ENCODE data around the gene NKD2. TPM values are rescaled to one million over a fixed set of nuclear protein-coding genes. Genes with fewer than 3 reads are reported as not detected.
A peak's percentile ranks its signal among the peaks of the same experiment; 100 is the strongest.

The NKD2 gene
- total RNA-seq (1.4 and 2.0 TPM in 2 replicates), polyA plus RNA-seq (9.1 and 10.1 TPM in 2 replicates)

- WGBS (ENCODE audit: low lambda C conversion rate, missing lambda C conversion rate): 8% methylated on average over 29 of the region's 108 CpGs
- H3K4me1 ChIP-seq (ENCODE audit: insufficient read depth): peaks cover 16% of the 10 kb centered on the region
- H3K36me3 ChIP-seq (replicated peaks; ENCODE audit: insufficient read depth, low read depth): no peaks in the 10 kb centered on the region
- no peaks in the 10 kb centered on the region for H3K79me2 ChIP-seq
- H2AFZ ChIP-seq: no peak within 1 kb of the TSS
- H3K9me2 ChIP-seq (replicated peaks; ENCODE audit: insufficient read depth): no peaks in the 10 kb centered on the region
- H3K9me3 ChIP-seq (ENCODE audit: low read depth): no peaks in the 10 kb centered on the region
- DNase-seq (ENCODE audit: low spot score): peak; percentile 81
- H3K4me2 ChIP-seq: peak within 1 kb of the TSS; percentile 96
- TF ChIP-seq EZH2phosphoT487 (IDR thresholded peaks at IDR 0.05; ENCODE audit: low read depth, severe bottlenecking, unreplicated experiment): no peak
- peak; percentile 72 for TF ChIP-seq CTCF (IDR thresholded peaks at IDR 0.05; ENCODE audit: poor library complexity)
- peak; percentile 61 for TF ChIP-seq EZH2 (IDR thresholded peaks at IDR 0.05; ENCODE audit: borderline replicate concordance)
- peaks cover 26% of the 10 kb centered on the region for H3K27me3 ChIP-seq
- H3K4me3 ChIP-seq: peak within 1 kb of the TSS; percentile 49
- H4K20me1 ChIP-seq (ENCODE audit: insufficient read depth, poor library complexity, severe bottlenecking): no peaks in the 10 kb centered on the region
- no peak within 1 kb of the TSS for H3K27ac ChIP-seq
Measured at GRCh38 chr5:1008451-1009358, at the start of gene NKD2. Gene NKD2, plus strand, starts transcription at chr5:1008802. Its CDS starts 256 bp downstream, at chr5:1009058.

GRCh38 chr5:959581-960531 is 48.7 kb upstream of the NKD2 start:
- Histone ChIP-seq H3K4me1 (ENCODE audit: insufficient read depth) (peaks cover 33% of the 10 kb centered on the region), H3K27ac (no peak overlapping the region)

GRCh38 chr5:960551-960950 is 48.1 kb upstream of the NKD2 start:
- peaks cover 33% of the 10 kb centered on the region for H3K4me1 ChIP-seq (ENCODE audit: insufficient read depth)
- H3K9me3 ChIP-seq (ENCODE audit: low read depth): no peaks in the 10 kb centered on the region
- no peaks in the 10 kb centered on the region for H3K9me2 ChIP-seq (replicated peaks; ENCODE audit: insufficient read depth)
- TF ChIP-seq EZH2phosphoT487 (IDR thresholded peaks at IDR 0.05; ENCODE audit: low read depth, severe bottlenecking, unreplicated experiment) (no peak), CTCF (IDR thresholded peaks at IDR 0.05; ENCODE audit: poor library complexity) (no peak), EZH2 (IDR thresholded peaks at IDR 0.05; ENCODE audit: borderline replicate concordance) (no peak)
- no peak overlapping the region for H3K27ac ChIP-seq
- no peaks in the 10 kb centered on the region for H4K20me1 ChIP-seq (ENCODE audit: insufficient read depth, poor library complexity, severe bottlenecking)
- no peak overlapping the region for H3K4me2 ChIP-seq
- no peaks in the 10 kb centered on the region for H3K27me3 ChIP-seq
- 84% methylated on average over 7 of the region's 7 CpGs for WGBS (ENCODE audit: low lambda C conversion rate, missing lambda C conversion rate)
- DNase-seq (ENCODE audit: low spot score): no peak
- no peak overlapping the region for H3K4me3 ChIP-seq
- no peak overlapping the region for H2AFZ ChIP-seq
- no peaks in the 10 kb centered on the region for H3K79me2 ChIP-seq
- no peaks in the 10 kb centered on the region for H3K36me3 ChIP-seq (replicated peaks; ENCODE audit: insufficient read depth, low read depth)

More at GRCh38 chr5:959581-960531, 48.7 kb upstream of the NKD2 start:
- no peaks in the 10 kb centered on the region for H3K27me3 ChIP-seq
- no peaks in the 10 kb centered on the region for H3K9me3 ChIP-seq (ENCODE audit: low read depth)
- 91% methylated on average over 20 of the region's 47 CpGs for WGBS (ENCODE audit: low lambda C conversion rate, missing lambda C conversion rate)
- no peaks in the 10 kb centered on the region for H3K9me2 ChIP-seq (replicated peaks; ENCODE audit: insufficient read depth)
- H2AFZ ChIP-seq: no peak overlapping the region
- TF ChIP-seq EZH2 (IDR thresholded peaks at IDR 0.05; ENCODE audit: borderline replicate concordance) (no peak), EZH2phosphoT487 (IDR thresholded peaks at IDR 0.05; ENCODE audit: low read depth, severe bottlenecking, unreplicated experiment) (no peak), CTCF (IDR thresholded peaks at IDR 0.05; ENCODE audit: poor library complexity) (no peak)
- H3K36me3 ChIP-seq (replicated peaks; ENCODE audit: insufficient read depth, low read depth): no peaks in the 10 kb centered on the region
- DNase-seq (ENCODE audit: low spot score): no peak
- no peak overlapping the region for H3K4me2 ChIP-seq
- H3K79me2 ChIP-seq: no peaks in the 10 kb centered on the region
- H4K20me1 ChIP-seq (ENCODE audit: insufficient read depth, poor library complexity, severe bottlenecking): no peaks in the 10 kb centered on the region
- no peak overlapping the region for H3K4me3 ChIP-seq
